ENCODE data around the gene CAMK1D.

Gene CAMK1D

DNA sequence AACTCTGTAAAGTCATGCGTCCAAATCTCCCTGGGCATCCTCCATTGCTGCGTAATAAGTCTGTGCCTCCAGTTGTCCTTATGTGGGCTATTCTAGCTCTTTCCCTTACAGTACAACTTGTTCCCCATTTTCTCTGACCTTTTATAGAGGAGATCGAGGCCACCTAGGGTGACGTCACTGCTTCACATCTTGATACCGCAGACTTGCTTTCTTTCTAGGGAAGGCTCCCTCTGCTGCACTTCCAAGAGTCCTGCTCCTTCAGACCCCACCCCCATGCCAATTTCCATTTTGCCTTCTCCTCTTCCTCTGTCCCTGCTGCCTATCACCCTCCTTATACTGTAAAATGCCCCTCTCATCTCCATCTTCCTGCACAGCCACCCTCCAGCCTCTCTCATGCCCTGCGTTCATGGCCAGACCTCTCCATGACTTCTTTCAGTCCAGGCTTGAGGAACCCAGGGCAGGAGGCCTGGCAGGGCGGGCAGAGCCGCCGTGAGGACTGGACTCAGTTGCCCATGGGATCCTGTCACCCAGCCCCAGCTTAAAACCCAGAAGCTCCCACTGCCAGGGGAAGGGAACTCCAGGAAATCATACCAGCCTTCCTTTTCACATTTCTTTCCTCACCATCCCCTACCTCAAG is 57.5 kb downstream of the CAMK1D start:
- no peak for DNase-seq

DNA sequence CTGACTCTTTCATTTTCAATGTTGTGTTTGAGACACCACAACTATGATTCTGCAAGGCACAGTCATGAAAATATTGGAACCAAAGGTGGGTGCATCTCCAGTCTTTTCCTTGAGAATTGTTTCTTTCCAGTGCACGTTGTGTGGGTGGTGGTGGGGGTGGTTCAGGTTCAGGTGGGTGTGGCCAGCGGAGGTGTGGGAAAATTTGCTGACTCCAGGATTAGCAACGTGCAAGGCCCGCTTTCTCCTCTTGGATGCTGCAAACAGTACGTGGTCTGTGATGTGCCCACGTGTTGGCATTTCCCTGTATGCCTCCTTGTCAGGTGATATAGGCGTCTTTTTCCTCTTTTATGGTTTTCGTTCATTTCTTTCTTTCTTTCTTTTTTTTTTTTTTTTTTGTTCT is 59.1 kb downstream of the CAMK1D start:
- DNase-seq = no peak

DNA sequence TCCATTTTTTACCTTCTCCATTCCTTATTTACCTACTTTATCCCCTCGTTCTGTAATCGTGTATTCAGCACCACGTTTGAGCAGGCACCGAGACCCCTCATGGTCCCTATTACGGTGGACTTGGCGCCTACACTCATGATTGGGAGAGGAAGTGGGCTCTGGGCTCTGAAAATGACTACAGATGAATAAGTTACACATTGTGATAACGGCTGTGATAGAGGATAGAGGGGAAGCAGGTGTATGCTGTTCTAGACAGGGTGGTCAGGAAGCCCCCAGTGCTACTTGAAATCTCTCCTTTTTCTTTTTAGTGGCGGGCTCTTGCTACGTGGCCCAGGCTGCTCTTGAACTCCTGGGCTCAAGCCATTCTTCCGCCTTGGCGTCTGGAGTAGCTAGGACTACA is 59.8 kb downstream of the CAMK1D start:
- DNase-seq = no peak

DNA sequence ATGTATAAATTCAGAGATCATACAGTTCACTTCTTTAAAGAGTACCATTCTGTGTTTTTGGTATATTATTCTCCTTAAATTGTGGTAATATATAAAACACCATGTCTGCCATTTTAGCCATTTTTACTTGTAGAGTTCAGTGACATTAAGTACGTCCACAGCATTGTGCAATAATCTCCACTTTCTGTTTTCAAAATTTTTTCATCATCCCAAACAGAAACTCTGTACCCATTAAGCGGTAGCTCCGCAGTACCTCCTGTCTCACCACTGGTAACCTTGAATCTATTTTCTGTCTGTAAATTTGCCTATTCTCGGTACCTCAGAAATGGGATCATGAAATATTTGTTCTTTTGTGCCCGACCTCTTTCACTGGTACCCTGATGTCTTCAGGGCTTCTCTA is 60.3 kb downstream of the CAMK1D start:
- DNase-seq = no peak

DNA sequence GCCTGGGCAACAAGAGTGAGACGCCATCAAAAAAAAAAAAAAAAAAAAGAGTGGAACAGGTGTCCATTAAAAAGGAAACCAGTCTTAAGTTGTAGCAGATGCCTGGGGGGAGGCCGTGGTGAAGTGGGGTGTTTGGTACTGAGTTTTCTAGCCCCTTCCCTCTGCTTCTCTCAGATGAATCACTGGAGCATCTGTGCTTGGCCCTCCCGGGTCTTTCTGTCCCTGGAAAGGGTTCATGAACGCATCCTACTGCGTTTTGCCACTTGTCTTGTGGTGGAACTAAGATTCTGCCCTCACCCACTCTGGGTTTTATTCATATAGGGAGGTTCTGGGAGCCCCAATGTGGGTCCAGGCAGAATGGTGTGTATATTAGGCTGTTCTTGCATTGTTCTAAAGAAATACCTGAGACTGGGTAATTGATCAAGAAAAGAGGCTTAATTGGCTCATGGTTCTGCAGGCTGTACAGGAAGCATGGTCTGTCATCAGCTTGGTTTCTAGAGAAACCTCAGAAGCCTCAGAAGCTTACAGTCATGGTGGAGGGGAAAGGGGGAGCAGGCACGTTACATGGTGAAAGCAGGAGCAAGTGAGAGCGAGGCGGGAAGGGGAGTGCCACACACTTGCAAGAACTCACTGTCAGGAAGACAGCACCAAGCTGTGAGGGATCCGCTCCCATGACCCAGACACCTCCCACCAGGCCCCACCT is 63.5 kb downstream of the CAMK1D start:
- DNase-seq = no peak

DNA sequence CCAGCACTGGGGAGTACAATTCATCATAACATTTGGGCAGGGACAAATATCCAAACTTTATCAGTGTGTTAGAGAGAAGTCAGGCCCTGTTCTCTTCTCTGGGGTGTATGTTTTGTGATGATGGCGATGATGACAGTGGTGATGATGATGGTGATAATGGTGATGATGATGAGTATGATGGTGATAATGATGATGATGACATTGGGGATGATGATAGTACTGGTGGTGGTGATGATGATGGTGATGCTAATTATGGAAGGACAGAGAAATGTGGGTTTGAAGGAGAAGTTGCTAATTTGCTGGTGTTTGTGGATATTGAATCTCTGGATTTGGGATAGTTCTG is 64.0 kb downstream of the CAMK1D start:
- DNase-seq = no peak

DNA sequence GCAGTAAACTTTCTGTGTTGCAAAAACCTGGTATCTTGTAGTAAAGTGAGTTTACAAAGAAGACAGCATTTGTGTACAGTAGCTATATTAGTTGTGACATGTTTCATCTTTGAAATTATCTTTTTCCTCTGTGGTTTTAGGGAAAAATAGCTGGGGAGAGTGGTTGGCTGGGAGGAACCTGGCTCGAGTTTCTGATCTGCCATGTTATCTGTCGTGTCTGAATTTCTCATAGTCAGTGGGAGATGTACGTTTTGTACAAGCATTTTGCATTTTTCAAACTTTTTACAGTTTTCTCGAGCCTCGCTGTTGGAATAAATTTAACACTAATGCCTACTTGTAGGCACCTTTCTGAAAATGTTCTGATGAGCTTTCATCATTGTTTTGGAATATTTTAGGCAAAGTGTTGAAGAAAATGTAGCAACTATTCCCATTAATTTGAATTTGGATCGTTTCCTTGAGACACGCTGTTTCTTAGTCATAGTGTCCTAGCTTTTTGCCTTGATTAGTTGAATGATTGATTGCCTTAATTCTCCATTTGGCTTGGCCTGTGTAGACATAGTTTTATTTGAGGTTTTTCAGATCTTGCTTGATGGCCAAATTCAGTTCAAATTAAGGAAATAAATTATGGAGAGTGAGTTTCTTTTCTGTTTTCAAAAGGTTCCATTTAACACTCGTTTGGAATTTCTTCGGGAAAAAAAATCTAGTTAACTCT is 65.1 kb downstream of the CAMK1D start:
- no peak for DNase-seq

DNA sequence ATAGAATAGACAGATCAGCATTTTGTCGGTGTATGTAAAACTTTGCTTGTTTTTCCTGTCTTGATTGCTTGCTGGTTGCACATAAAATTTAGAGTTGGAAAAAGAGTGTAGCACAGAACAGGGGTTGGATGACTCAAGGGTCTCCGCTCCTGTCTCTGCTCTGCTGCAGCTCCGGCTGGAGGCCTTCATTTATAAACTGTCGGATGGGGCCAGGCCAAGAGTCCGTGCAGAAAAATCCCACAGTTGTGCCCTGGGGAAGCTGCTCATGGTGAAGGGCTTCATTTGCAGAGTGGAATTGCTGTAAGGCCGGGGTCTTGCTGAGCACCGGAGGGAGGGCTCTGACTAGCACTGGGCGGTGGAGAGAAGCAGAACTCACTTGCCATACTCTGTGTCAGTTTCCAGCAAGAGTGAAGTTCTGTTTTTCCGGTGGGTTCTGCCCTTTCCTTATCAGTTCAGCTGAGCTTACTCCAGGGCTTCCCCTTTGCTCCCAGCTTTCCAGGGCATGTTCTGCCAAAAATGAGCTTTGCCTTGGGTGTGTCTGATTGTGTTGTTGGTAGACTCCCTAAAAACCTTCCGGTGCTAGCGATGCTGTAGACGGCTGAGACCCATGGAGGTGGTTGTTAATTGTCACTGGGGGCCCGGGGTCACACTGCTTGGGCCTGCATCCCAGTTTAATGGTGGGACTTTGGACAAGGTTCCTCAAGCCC is 67.2 kb downstream of the CAMK1D start:
- no peak for DNase-seq

DNA sequence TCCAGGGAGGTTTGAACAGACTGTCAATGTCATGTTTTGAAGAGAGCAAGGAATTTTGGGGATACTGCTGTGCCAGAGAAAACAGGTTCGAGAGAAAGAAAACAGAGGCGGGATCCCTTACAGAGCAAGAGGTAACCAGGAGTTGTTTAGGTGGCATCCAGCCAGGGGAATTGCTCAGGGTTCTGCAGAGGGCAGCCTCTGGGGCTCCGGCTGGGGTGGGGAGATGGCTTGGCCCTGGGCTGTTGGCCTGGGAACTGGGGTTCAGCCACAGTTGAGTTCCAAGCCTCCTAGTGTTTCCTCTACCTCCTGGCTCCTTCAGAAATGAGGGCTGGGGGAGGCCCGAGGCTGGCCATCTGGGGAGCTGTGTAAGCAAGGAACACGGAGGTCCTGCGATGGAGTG is 68.0 kb downstream of the CAMK1D start:
- no peak for DNase-seq

DNA sequence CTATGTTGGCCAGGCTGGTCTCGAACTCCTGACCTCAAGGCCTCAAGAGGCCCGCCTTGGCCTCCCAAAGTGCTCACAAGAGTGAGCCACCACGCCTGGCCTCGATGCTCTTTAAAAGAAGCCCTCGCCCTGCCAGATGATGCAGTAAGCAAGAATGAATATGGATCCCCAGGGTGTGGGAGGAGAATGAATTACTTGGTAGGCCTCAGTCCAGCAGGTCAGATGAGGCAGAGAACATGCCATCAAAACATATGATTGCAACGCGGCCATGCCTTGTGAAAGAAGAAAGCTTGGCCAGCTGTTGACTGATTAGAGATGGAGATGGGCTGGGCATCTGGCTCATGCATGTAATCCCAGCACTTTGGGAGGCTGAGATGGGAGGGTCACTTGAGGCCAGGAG is 68.7 kb downstream of the CAMK1D start:
- DNase-seq = no peak

DNA sequence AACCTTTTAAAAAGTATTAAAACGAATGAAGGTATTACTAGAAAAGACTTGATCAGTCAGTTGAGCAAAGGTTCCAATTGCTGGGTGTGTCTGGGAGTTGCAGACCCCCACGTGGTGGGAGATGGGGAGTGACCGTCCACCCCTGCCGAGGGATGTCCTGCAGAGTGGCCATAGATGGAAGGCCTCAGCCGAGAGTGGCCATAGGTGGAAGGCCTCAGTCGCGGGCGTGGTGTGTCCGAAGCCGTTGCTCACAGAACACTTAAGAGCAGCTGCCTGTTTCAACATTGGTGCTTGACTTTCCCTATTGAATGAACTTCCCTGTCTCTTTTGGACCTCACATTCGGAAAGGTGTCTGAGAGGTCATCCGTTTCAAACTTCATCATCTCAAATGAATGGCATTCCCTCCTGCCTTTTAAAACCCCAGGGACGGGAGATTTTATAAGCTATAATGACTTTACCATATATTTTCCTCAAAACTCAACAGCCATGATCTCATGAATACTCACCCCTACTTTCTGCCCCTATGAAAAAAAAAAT is 69.4 kb downstream of the CAMK1D start:
- DNase-seq = no peak

DNA sequence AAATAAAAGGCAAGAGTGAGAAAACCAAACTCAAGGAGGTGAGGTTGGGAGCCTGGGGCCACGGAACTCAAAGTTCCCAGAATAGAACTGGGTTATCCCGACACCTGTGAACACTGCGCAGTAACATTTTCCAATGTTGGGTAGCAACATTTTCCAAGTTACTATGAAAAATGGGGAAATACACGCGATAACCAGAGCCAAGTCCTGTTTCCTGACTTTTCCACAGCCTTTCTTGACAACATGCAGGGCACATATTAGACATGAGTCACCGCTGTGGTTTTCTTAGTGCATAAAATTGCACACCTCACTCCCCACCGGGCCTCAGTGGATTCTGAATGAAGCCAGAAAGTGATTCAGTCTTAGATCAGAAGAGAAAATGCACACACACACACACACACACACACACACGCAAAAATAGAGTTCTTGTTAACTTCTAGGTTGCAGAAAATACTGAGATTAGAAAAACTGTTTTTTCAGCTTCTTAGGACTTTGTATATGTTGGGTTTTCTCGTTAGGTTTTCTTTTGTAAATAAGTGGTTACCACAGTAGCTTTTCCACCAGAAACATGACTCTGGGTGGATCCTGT is 70.0 kb downstream of the CAMK1D start:
- DNase-seq = no peak

DNA sequence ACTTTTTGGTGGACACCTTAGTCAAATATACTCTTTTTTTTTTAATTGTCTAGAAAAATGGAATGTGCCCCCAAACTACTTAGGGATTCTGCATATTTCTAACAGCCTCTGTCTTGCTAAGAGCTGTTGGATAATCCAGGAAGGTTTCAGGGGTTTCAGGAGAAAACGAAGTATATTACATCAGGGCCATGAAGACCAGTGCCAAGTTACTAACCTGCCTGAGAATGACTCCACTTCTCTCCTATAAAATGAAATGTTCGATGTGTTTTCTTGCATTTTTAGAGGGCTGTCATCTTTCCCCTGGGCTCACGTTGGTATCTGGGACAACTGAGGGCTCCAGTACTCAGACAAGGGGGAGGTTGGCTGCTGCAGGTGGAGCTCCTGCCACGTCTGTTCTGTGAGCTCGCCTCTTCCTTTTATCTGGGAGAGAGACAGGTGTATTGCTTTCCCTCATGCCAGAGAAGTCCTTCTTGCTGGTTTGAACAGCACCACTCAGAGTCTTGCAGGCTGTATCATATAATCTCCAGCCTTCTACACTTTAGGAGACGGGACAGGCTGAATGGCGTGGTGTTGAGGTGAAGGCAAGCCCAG is 71.3 kb downstream of the CAMK1D start:
- no peak for DNase-seq

DNA sequence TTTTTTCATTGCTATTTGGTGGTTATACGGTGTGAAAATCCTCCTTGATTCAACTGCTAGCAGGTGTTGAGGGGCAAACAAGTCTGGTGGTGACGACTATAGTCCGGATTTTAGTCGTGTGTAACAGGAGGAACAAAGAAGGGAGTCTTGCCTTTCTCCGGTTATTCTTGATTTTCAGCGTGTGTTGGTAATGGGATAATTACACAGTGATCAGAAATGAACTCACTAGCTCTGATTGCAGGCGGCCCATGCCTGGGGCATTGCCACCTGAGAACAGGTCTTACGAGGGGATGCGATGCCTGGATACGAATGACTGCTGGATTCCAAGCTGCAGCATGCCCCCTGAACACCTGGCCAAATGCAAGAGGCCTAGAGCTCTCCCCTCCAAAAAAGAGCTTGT is 72.8 kb downstream of the CAMK1D start:
- no peak for DNase-seq

DNA sequence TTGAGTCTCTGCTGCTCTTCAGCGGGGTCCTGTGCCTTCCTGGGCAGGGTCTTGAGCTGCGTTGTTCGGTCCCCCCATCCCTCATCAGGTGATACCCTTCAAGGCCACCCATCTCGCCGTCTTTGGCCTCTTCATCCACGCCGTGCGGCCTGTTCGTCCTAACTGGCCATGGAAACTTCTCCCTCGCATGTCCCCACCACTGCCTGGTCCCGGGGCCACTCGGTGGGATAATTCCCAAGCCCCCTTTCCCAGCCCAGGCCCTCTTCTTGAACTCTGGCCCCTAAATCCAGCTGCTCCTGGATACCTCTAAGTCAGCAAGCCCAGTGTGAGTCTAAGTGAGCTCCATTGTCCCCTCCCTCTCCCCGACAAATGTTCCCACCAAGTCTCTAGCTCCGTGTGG is 74.5 kb downstream of the CAMK1D start:
- no peak for DNase-seq

DNA sequence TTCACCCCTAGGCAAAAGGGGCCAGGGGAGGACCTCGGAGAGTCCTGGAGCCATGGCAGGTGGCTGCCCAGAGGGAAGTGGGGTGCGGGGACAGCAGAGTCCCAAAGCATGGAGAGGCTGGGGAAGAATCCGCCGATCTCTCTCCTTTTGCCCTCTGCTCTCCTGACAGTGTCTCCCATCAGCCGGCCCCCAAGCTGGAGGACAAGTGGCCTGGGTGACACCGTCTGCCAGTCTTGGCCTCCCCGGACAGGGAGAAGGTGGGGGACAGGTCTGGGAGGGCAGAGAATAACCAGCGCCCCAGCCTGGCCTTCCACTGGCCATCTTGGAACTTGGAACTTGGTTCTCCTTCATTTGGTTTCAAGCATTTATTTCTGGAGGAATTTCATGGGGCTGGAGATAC is 77.9 kb downstream of the CAMK1D start:
- no peak for DNase-seq

DNA sequence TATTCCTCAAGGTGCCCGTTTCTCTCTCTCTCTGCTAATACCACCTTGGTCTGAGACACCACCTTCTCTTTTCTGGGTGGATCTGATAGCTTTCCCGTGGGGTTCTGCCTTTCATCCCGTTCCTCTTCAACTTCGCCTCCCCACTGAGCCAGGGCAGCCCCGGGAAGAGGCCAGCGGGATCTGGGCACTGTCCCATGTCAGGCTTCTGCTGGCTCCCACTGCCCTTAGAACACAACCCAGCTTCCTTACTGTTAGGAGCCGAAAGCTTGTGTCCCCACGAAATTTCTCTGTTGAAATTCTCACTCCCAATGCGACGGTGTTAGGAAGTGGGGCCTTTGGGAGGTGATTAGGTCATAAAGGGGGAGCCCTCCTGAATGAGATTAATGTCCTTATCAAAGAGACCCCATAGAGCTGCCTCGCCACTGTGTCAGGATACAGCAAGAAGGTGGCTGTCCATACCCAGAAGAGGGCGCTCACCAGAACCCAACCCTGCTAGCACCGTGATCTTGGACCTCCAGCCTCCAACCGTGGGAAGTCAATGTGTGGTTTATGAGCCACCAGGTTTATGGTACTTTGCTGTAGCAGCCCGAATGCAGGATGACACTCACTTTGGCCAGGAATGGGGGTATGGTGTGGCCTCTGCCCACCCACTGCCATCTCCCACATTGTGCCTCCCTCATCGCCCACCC is 79.2 kb downstream of the CAMK1D start:
- DNase-seq = no peak

DNA sequence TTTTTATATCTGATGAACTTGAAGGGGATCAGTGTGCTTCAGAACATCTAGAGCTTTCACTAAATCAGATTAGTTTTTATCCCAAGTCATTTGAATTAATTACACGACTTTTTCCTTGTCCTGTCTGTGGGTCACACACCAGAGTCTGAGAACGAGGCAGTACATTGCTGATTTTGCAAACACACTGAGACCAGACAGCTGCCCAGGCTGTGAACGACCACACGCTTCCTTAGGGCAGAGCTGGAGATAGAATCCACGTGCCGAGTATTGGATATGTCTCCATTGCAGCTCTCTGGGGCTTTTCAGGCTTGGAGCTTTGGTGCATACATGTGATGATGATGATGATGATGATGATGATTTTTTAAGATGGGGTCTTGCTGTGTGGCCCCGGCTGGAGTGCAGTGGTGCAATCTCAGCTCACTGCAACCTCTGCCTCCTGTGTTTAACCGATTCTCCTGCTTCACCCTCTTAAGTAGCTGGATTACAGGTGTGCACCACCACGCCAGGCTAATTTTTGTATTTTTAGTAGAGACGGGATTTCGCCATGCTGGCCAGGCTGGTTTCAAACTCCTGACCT is 81.1 kb downstream of the CAMK1D start:
- DNase-seq = no peak

DNA sequence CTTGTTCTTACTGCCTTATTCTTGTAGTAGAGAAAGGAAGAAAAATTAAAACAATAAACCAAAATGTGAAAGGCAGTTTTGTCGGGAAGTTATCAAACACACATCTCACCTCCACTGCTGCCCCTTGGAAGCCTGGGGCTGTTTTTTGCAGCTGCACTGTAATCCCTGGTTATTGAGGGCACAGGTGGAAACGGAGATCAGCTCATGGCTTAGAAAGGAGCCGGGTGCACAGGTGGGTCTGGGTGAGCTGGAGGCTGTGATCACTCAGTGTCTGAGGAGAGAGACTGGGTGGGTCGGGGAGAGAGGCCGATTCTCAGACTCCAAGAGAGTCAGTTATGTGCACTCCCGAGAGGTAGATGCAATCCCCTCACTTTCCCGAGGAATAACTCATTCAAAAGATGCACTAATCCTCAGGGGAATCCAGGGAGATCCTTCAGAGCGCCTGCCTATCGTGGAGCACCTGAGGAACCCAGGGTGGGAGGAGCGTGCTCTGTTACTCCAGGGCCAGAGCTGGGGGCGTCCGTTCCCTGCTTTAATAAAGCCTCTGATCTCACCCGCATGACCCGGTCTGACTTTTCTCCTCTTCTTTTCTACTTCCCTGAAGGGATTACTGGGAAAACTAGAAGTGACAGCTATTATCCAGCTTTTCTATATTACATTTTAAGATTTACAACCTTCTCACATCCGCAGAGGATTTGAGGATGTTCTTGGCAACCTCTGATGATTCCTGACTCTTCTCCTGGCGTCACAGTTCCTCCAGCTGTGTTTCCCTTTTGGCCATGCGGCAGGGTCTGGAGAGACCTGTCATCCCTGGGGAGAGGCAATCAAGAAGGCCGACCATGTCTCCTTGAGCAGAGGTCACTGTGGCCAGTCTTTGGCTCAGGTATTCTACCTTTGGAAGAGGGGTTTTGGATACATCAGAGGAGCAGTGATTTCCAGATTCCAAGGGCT is 82.1 kb downstream of the CAMK1D start:
- no peak for DNase-seq

DNA sequence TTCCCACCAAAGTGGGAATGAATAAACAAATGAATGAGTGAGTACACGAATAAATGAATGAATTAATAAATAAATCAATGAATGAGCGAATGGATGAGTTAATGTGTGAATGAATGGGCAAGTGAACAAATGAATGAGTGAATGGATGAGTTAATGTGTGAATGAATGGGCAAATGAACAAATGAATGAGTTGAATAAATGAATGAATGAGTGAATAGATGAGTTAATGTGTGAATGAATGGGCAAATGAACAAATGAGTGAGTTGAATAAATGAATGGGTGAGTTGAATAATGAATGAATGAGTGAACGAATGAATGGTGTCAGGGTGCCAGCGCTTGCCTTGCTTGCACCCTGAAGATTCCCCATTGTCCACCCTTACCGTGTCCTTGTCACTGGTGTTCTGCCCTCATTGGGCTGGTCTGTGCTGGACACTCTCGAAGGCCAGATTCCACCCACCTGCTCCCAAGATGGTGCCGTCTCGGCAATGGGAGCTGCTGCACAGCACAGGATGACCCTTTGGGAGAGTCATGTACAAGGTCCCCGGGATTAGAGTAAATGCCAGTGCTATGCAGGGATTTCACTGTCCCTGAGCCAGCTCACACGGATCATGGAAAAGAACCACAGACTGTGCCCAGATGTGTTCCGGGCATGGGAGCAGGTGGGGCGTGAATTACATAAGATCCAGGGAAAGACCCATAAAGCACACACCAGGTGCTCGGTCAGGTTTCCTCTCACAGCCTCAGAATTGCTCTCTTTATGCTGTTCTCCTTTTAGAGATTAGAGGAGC is 83.2 kb downstream of the CAMK1D start:
- no peak for DNase-seq
